ENCODE data around the gene EPC1.
"Not testable (repeated sequence)": the region's sequence is repeated elsewhere in the genome, so short reads cannot be mapped to it uniquely, and the experiment has no call there.

Gene EPC1

GRCh38 chr10:32268788-32269187 lies 78.2 kb downstream of the EPC1 start:
- no peak for DNase-seq

- DNase-seq: no peak
Observed at GRCh38 chr10:32266979-32267378, 80.0 kb downstream of the EPC1 start.

- no peak for DNase-seq
Observed at GRCh38 chr10:32266566-32266965, 80.4 kb downstream of the EPC1 start.

- no peak for DNase-seq
Observed at GRCh38 chr10:32265756-32266155, 81.2 kb downstream of the EPC1 start.

- no peak for DNase-seq
Observed at GRCh38 chr10:32263300-32263699, 83.7 kb downstream of the EPC1 start.

- DNase-seq: no peak
Observed at GRCh38 chr10:32259551-32259950, 87.4 kb downstream of the EPC1 start.

GRCh38 chr10:32256613-32257437 lies 90.1 kb downstream of the EPC1 start:
- peak; percentile 76 for DNase-seq

- DNase-seq: no peak
Observed at GRCh38 chr10:32253821-32254220, 93.1 kb downstream of the EPC1 start.

GRCh38 chr10:32253276-32253675 lies 93.7 kb downstream of the EPC1 start:
- DNase-seq: peak; percentile 29

- not testable (repeated sequence) for DNase-seq
Observed at GRCh38 chr10:32250489-32250888, 96.5 kb downstream of the EPC1 start.

GRCh38 chr10:32246685-32247084 lies 100.3 kb downstream of the EPC1 start:
- no peak for DNase-seq

- no peak for DNase-seq
Observed at GRCh38 chr10:32245760-32246159, 101.2 kb downstream of the EPC1 start.

GRCh38 chr10:32244421-32245207 lies 102.3 kb downstream of the EPC1 start:
- DNase-seq: peak; percentile 36

- no peak for DNase-seq
Observed at GRCh38 chr10:32244011-32244410, 102.9 kb downstream of the EPC1 start.

GRCh38 chr10:32241946-32242345 lies 105.0 kb downstream of the EPC1 start:
- no peak for DNase-seq

GRCh38 chr10:32240471-32240870 lies 106.5 kb downstream of the EPC1 start:
- no peak for DNase-seq

- DNase-seq: no peak
Observed at GRCh38 chr10:32239769-32240168, 107.2 kb downstream of the EPC1 start.

GRCh38 chr10:32237644-32238345 lies 109.2 kb downstream of the EPC1 start:
- DNase-seq: no peak

- no peak for DNase-seq
Observed at GRCh38 chr10:32234471-32234870, 112.5 kb downstream of the EPC1 start.

- not testable (repeated sequence) for DNase-seq
Observed at GRCh38 chr10:32233375-32233774, 113.6 kb downstream of the EPC1 start.

GRCh38 chr10:32232378-32232777 lies 114.6 kb downstream of the EPC1 start:
- no peak for DNase-seq

GRCh38 chr10:32229788-32230187 lies 117.2 kb downstream of the EPC1 start:
- not testable (repeated sequence) for DNase-seq

GRCh38 chr10:32229170-32229569 lies 117.8 kb downstream of the EPC1 start:
- no peak for DNase-seq

GRCh38 chr10:32227802-32228201 lies 119.2 kb downstream of the EPC1 start:
- DNase-seq: no peak
